CD4-positive, alpha-beta T cell treated with Interferon gamma for 1 hour (primary cell): ENCODE data around the gene SLC25A26.

Experiments used
- DNase-seq: peaks from one replicate; pipeline ENCODE4 v3.0.0-alpha.2; 2020

Gene SLC25A26

GRCh38 chr3:66336333-66336766 is 115.5 kb downstream of the SLC25A26 start:
- no peak for DNase-seq

- no peak for DNase-seq
These were observed 118.1 kb downstream of the SLC25A26 start for GRCh38 chr3:66338927-66339326.

- DNase-seq: no peak
These were observed 122.0 kb downstream of the SLC25A26 start for GRCh38 chr3:66342717-66343356.

- DNase-seq: no peak
These were observed 123.6 kb downstream of the SLC25A26 start for GRCh38 chr3:66344391-66344811.

GRCh38 chr3:66344848-66345578 is 124.2 kb downstream of the SLC25A26 start:
- DNase-seq: no peak

- no peak for DNase-seq
These were observed 127.9 kb downstream of the SLC25A26 start for GRCh38 chr3:66348704-66349103.

GRCh38 chr3:66350601-66351000 is 129.8 kb downstream of the SLC25A26 start:
- no peak for DNase-seq

GRCh38 chr3:66353039-66353438 is 132.2 kb downstream of the SLC25A26 start:
- no peak for DNase-seq

- no peak for DNase-seq
These were observed 132.7 kb downstream of the SLC25A26 start for GRCh38 chr3:66353530-66353929.

GRCh38 chr3:66354001-66354400 is 133.2 kb downstream of the SLC25A26 start:
- DNase-seq: no peak

GRCh38 chr3:66355394-66355793 is 134.6 kb downstream of the SLC25A26 start:
- no peak for DNase-seq

- no peak for DNase-seq
These were observed 135.2 kb downstream of the SLC25A26 start for GRCh38 chr3:66355997-66356396.

GRCh38 chr3:66361356-66361755 is 140.6 kb downstream of the SLC25A26 start:
- DNase-seq: no peak

- no peak for DNase-seq
These were observed 141.7 kb downstream of the SLC25A26 start for GRCh38 chr3:66362541-66362941.

GRCh38 chr3:66363148-66363547 is 142.3 kb downstream of the SLC25A26 start:
- DNase-seq: no peak

GRCh38 chr3:66365080-66365479 is 144.3 kb downstream of the SLC25A26 start:
- no peak for DNase-seq

- DNase-seq: no peak
These were observed 145.9 kb downstream of the SLC25A26 start for GRCh38 chr3:66366747-66367146.

- no peak for DNase-seq
These were observed 147.2 kb downstream of the SLC25A26 start for GRCh38 chr3:66367979-66368378.

GRCh38 chr3:66370179-66370578 is 149.4 kb downstream of the SLC25A26 start:
- DNase-seq: no peak

- DNase-seq: no peak
These were observed 150.6 kb downstream of the SLC25A26 start for GRCh38 chr3:66371432-66371831.

GRCh38 chr3:66372681-66373350 is 152.0 kb downstream of the SLC25A26 start:
- peak; percentile 43 for DNase-seq

GRCh38 chr3:66376568-66376967 is 155.8 kb downstream of the SLC25A26 start:
- no peak for DNase-seq

- DNase-seq: no peak
These were observed 157.0 kb downstream of the SLC25A26 start for GRCh38 chr3:66377800-66378199.

GRCh38 chr3:66378256-66378655 is 157.5 kb downstream of the SLC25A26 start:
- DNase-seq: no peak
